Activated naive CD4-positive, alpha-beta T cell treated with anti-CD3 and anti-CD28 coated beads, Interleukin-2, amount 50 U/mL, for 72 hours (primary cell): ENCODE data around the gene RFX2. TPM values are rescaled to one million over a fixed set of nuclear protein-coding genes. Genes with fewer than 3 reads are reported as not detected.

Experiments used
- ATAC-seq, 2 donors: fragments of 150-1000 bp; cut with Tn5 transposase; 2 replicates each; pipeline ENCODE4 v1.10.0; 2021; ENCODE audit warnings: mild to moderate bottlenecking in 2 of 2, moderate library complexity in 2 of 2
- DNase-seq, 2 donors: peaks; one replicate each; pipeline ENCODE4 v3.0.0; 2021 to 2022; ENCODE audit warnings: low spot score in 2 of 2
- H3K27ac Mint-ChIP-seq, 2 donors: one replicate each; pipeline ENCODE4 v1.8.0; 2022; ENCODE audit warnings: mild to moderate bottlenecking in 2 of 2, mixed read lengths in 2 of 2
- H3K36me3 Mint-ChIP-seq, 2 donors: one replicate each; pipeline ENCODE4 v1.8.0; 2022; ENCODE audit warnings: mixed read lengths in 2 of 2
- H3K9me3 Mint-ChIP-seq, 2 donors: one replicate each; pipeline ENCODE4 v1.8.0; 2022; ENCODE audit warnings: mixed read lengths in 2 of 2
- total RNA-seq, 2 donors: library from RNA; stranded (reverse); gene quantifications; one replicate each; pipeline ENCODE4 v1.2.3, GENCODE V29; 2022

Gene RFX2
- total RNA-seq, 2 donors from 2014 or later: 11.2 to 13.8 TPM

DNA sequence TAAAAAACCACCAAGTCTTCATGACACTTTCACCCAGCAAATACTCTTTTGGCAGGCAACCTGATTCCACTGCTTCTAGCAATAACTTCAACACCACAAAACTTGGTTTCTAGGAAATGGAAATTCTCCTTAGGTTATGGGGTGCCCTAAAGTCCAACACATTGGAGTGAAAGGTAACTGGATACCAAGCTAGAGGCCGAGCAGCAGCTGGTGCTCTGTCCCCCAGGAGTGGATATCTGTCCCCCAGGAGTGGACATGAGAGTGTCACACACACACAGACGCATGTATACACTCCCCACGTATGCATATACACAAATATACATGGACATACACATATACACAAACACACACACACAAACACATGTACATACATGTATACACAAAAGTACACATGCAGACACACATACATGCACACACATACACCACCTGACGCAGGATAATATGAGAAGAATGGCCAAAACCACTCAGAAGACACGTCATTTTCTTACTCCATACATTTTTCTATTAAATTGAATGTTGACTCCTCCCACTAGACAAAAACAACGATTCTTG lies 50.8 kb downstream of the RFX2 start:
- no peaks in the 10 kb centered on the region for H3K36me3 Mint-ChIP-seq
- H3K27ac Mint-ChIP-seq: no peak overlapping the region
- DNase-seq (no peak), ATAC-seq (no peak)
- H3K9me3 Mint-ChIP-seq: no peaks in the 10 kb centered on the region

DNA sequence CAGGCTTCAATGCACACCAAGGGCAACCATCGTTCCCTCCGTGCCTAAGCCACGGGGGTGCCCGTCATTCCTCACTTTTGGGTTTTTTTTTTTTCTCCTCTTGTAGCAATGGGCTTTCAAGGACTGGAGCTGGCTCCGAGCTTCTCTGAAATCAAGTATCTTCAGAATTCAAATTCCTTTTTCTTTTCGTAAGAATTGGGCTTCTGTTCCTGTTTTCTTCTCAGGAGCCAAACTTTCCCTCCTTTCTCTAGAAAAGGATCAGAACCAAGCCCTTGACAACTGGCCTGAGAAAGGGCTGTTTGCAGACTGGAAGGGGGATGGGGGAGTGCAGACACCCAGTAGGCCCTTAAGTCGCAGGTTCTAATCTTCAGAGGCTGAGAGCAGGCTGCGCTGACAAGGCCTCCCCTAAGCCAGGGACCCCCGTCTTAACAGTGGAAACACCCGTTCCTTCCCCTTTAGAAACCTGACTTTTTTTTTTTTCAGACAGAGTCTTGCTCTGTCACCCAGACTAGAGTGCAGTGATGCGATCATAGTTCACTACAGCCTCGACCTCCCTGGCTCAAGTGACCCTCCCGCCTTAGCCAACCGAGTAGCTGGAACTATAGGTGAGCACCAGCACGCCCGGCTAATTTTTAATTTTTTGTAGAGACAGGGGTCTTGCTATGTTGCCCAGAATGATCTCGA lies 51.6 kb downstream of the RFX2 start:
- H3K36me3 Mint-ChIP-seq: no peaks in the 10 kb centered on the region
- H3K27ac Mint-ChIP-seq: no peak overlapping the region
- no peaks in the 10 kb centered on the region for H3K9me3 Mint-ChIP-seq
- no peak for ATAC-seq
- DNase-seq: no peak

DNA sequence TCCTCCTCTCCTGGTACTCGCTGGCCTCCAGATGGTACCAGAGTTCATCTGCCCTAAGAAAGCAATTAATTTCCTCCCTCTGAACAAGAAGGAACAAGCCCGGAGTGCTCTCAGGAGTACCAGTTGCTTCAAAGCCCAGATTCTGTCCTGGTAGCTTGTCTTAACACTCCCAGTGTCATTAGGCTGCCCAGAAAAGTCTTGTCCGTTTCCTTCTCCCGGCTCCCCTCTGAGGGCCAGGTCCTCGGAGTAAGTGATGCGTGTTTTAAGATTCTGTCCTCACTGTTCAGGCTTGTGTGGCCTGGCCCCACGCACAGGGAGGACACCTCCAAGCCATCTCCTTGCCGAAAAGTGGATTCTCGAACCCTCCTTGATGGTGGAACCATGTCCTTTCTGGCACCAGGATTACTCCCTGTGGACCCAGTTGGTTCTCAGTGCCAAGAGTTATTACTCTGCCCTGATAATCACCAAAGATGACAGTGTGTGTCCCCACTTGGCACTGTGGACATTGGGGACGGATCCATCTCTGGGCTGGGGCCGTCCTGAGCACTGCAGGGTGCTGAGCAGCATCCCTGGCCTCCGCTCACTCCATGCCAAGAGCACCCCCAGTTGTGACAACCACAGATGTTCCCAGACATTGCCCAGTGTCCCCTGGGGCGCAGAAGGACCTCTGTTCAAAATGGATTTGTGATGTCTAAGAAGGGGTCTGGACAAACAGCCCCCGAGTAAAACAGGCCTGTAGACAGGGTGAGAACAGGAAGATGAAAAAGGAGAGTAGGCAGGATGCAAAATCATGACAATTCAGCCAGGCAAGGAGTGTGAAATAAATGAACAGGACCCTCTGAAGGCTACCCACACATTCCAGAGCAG lies 52.4 kb downstream of the RFX2 start:
- ATAC-seq (no peak), DNase-seq (no peak)
- Mint-ChIP-seq H3K9me3 (no peaks in the 10 kb centered on the region), H3K36me3 (no peaks in the 10 kb centered on the region), H3K27ac (peak overlapping the region in 1 of 2 donors; percentile 49)

DNA sequence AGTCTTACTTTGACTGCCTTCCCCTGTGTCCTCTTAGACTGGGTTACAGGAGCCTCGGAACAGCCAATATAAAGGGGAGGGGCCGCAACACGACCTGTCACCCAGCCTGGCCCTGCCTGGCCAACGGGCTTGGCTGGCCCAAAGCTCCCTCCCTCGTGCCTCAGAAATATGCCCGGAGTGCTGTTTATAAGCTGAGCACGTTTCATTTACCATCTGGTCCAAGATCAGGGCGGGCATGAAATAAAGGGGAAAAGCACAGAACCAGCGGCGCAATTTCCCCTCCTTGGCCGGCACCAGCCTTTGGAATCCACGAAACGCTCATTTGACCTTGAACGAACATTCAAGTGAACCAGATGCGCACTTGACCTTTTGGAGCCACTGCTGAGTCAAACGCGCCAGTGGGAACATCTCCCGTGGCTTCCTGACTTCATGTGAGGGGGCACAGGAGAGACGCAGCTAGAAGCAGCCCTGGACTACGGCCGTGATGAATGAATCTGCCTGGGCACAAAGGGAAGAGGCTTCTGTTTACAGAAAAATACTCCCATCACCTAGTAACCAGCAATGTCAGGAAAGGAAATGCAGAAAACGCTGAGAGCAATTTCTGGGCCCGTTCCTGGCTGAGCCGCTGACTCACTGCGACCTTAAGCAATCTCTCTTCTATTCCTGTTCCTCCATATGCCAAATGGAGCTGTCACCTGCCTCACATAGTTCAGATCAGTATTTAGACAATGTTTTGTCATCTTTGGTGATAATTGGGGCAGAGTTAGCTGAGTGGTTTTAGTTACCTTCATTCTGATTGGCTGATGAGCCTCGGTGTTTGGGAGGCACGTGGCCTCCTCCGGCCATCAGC lies 53.3 kb downstream of the RFX2 start:
- Mint-ChIP-seq H3K9me3 (no peaks in the 10 kb centered on the region), H3K27ac (peak overlapping the region in 1 of 2 donors; percentile 72), H3K36me3 (no peaks in the 10 kb centered on the region)
- ATAC-seq (peak; percentile 51), DNase-seq (no peak)

DNA sequence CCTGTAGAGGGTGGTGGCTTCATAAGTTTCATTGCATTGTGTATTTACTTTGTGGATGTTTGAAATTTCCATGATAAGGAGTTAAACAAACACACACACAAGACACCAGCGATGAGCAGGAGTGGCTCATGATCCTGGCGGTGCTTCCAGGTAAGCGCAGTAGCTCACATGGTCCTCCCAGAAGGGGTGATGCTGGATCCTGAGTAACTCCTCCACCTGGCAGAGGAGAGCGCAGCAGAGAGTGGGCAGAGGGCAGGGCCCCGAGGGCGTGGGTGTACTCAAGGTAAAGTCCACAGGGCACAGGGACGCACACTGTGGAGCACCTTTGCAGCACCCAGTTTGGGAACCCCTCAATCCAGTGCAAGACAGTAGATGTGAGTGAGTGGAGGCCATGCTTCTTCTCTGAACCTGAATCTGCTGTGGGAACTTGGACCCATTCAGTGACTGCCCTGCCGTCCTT lies 54.0 kb downstream of the RFX2 start:
- H3K36me3 Mint-ChIP-seq: no peaks in the 10 kb centered on the region
- H3K27ac Mint-ChIP-seq: peak overlapping the region; percentile 72
- no peaks in the 10 kb centered on the region for H3K9me3 Mint-ChIP-seq
- DNase-seq (no peak), ATAC-seq (no peak)

DNA sequence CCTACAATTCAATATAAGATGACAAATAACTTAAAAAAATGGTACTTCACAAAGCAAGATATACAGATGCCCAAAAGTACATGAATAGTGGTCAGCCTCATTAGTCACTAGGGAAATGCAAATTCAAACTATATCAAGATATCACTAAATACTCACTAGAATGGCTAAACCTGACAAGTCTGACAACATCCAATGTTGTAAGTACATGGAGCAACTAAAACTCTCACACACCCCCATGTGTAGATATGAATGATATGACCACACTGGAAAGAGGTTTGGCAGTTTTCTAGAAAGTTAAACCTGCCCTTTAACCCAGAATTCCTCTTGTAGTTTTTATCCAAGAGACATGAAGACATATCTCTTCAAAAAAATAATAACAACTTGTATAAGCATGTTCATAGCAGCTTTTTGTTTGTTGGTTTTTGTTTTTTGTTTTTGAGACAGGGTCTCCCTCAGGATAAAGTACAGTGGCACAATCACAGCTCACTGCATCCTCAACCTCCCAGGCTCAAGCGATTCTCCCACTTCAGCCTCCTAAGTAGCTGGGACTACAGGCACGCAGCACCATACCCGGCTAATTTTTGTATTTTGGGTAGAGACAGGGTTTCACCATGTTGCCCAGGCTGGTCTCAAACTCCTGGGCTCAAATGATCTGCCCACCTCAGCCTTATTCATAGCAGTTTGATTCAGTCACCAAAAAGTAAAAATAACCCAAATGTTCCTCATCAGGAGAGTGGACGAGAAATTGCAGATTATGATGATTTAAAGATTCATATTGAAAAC lies 55.1 kb downstream of the RFX2 start:
- DNase-seq: no peak
- no peaks in the 10 kb centered on the region for H3K9me3 Mint-ChIP-seq
- H3K27ac Mint-ChIP-seq: no peak overlapping the region
- no peak for ATAC-seq
- no peaks in the 10 kb centered on the region for H3K36me3 Mint-ChIP-seq

DNA sequence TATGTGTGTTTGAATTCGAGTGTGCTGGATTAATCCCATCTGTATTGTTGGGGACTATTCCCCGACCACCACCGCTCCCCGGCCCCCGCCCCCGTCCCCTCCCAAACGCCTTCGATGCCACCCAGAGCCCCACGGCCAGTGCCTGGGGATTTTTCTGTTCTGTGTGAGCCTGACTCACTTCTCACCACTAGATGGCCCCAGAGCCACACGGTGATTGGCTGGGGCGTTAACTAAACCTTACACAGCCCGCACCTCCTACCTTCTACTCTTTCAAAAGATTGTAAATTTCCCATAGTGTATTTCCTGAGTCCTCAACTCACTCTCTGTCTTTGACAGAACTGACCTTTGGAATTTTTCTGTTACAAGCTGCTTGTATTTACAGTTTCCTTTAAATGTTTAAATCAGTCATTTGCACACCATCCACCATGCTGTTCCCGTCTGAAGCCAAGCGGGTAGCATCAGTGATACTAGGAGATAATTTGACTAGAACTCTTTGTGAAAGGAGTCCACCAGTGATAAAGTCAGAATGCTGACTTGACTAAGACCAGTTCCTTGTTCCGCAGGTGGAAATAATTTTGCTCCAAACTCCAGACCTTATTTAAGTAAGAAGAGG lies 61.4 kb downstream of the RFX2 start:
- ATAC-seq: peak; percentile 99 to 100
- Mint-ChIP-seq H3K9me3 (no peaks in the 10 kb centered on the region), H3K27ac (no peak overlapping the region), H3K36me3 (no peaks in the 10 kb centered on the region)
- peak; percentile 69 to 78 for DNase-seq

DNA sequence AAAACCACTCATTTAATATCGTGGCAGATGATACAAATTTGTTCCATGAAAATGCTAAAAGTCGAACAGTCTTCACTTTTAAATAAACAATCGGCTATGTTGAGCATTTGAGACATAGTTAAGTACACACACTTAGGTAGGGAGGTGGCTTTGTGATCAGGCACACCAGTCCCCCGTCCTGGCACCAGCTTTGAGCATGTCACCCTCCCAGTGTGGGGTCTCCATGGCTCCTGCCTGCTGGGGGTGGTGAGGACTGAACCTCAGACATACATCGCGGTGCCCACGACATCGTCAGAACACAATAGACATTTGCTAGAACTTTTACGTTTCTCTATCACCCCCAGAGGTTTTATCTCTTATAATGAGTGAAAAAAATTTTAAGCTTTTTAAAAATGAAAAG lies 62.0 kb downstream of the RFX2 start:
- Mint-ChIP-seq H3K36me3 (no peaks in the 10 kb centered on the region), H3K9me3 (no peaks in the 10 kb centered on the region), H3K27ac (no peak overlapping the region)
- no peak for ATAC-seq
- peak in 1 of 2 donors; percentile 20 for DNase-seq

DNA sequence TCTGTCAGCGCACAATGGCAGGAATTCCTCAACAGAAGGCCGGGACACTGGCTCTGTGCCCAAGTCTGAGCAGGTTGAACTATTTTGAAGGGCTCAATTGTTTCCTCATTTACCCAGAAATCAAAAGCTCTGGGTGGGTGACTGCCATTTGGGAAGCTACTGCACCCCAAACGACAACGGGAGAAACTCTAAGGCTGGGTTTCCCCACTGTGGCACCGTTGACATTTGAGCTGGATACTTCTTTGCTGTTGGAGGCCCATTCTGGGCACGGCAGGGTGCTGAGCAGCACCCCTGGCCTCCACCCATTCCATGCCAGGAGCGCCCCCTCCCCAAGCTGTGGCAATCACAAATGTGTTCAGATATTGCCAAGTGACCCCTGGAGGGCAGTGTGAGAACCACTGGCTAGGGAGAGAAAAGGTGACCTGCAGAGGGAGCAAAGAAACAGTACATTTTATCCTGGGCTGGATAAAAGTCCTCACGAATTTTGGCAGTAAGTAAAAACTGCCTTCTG lies 62.5 kb downstream of the RFX2 start:
- ATAC-seq: no peak
- Mint-ChIP-seq H3K36me3 (no peaks in the 10 kb centered on the region), H3K27ac (no peak overlapping the region), H3K9me3 (no peaks in the 10 kb centered on the region)
- DNase-seq: no peak

DNA sequence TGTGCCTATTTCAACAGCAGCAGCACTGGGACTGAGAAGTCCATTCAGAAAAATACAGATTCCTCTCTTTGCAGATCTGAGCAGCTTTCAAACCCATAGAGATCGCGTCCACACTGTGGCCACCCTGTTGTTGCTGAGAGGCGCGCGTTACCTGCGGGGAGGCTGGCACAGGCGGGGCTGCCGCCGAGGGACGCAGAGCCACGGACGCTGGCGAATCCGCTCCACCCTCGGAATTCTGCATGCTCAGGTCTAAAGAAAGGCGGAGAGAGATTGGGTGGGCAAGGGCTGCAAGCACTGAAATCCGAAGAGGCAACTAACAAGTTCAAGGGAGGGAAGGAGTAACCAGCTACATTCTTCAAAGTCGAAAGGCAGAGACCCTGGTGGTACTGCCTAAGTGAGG lies 63.0 kb downstream of the RFX2 start:
- Mint-ChIP-seq H3K27ac (no peak overlapping the region), H3K9me3 (no peaks in the 10 kb centered on the region), H3K36me3 (peaks cover 0 to 3% of the 10 kb centered on the region in 2 donors)
- no peak for ATAC-seq
- DNase-seq: no peak

DNA sequence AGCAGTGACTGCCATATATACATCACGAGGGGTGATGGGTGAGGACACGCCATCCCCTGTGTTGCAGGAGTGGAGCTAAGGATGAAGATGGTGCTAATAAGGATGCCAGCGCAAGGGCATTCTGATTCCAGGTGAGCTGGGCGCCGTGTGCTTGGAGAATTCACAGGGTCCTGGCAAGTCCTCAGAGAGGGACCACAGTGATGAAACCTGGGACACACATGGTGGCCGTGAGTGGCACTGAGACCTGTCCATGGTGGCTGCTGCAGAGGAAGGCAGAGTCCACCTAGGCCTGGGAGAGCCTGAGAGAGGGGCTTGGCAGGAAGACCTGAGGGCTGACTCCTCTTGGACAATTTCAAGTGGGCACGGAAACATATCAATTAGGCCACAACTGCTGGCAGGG lies 65.2 kb downstream of the RFX2 start:
- peak in 1 of 2 donors; percentile 33 for DNase-seq
- Mint-ChIP-seq H3K36me3 (peaks cover 0 to 4% of the 10 kb centered on the region in 2 donors), H3K27ac (no peak overlapping the region), H3K9me3 (no peaks in the 10 kb centered on the region)
- ATAC-seq: no peak

DNA sequence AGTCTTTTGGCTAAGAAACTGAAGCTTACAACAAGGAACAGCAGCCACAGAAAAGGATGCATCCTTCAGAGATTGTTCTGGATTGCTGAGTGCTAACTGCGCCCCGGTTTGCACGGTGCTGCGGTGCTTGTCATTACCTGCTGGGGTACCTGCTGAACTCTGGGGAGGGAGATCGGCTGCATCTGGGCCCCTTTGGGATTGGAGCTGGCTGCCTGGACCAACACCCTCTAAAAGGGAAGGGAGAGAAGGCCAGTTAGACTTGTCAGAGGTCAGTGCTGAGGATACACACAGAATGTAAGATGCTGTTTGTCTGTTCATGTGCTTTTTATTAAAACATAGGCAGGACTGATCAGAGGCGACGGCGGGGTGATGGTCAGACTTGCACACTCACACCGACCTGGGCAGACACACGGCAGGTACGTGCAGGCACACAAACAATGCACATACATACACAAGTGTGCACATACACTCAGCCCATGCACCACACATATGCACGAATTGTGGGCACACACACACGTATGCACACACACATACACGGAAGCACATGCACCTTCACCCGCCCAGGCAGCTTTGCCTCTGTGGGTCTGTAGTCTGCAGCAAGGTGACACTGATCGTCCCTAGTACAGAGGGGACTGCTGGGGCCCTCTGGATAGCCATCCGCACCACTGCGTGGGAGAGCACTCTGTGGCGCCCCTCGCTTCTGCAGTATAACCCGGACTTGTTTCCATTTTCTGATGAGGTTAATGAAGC lies 66.1 kb downstream of the RFX2 start:
- no peak for ATAC-seq
- peaks cover 0 to 8% of the 10 kb centered on the region in 2 donors for H3K36me3 Mint-ChIP-seq
- no peaks in the 10 kb centered on the region for H3K9me3 Mint-ChIP-seq
- H3K27ac Mint-ChIP-seq: no peak overlapping the region
- DNase-seq: peak in 1 of 2 donors; percentile 31

DNA sequence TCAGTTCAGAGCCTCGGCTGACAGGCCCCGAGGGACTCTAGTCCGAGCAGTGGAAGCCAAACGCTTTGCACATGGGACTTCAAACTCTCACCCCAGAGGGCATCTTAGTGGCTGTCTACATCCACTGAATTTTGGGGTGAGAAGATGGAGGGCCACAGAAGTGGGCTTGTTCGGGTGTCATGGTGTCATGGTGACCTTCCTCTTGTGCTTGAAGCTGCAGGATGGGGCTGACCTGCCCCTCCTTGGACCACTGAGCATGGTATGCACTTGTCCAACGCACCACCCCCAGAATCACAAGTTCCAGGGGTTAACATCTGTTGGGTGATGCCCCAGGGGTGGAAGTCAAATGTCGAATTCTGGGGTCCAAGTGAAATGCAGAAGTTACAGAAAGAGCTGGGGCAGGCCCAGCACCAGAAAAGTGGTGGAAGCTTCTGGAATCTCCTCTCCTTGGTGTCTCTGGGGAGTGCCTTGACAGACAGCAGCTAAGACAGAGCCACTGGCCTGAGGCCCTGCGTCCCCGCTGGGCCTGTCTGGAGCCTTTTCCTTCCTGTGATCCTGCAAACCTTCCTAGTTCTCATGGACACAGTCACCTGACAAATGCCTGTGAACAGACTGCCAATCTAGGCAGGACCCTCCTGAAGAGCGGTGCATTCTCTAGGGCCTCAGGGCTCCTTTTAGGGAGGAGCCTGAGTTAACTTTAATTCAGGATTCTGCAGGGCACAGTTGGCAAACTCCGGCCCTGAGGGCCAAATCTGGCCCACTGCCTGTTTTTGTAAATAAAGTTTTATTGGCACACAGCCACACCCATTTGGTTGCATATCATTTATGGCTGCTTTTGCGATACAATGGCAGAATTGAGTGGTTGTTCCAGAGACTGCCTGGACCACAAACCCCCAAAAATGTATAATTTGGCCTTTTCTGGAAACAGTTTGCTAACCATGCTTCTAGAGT lies 67.2 kb downstream of the RFX2 start:
- peak in 1 of 2 donors; percentile 30 for DNase-seq
- no peak for ATAC-seq
- no peaks in the 10 kb centered on the region for H3K9me3 Mint-ChIP-seq
- no peak overlapping the region for H3K27ac Mint-ChIP-seq
- H3K36me3 Mint-ChIP-seq: peaks cover 0 to 10% of the 10 kb centered on the region in 2 donors

DNA sequence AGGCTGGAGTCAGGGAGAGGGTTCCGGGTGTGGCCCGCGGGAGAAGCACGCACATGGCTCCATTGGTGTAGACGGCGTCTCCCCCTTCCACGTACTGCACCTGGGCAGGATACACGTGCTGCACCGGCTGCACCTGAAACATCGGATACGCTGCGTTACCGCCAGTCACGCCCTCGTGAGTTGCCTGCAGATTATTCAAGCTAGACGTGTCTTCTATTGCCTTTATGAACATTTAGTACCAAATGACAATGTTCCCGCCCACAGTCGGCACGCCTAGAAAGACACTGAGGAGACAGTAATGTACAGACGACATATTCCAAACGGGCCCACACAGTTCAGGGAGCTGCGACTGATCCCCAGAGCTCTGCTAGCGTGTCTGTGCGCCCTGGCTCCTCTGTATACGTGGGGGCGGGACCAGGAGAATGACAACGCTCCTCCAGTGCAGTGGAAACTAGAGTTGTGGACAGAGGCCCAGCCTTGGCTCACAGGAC lies 68.3 kb downstream of the RFX2 start:
- ATAC-seq (no peak), DNase-seq (peak in 1 of 2 donors; percentile 42)
- H3K27ac Mint-ChIP-seq: peak overlapping the region in 1 of 2 donors; percentile 26
- H3K36me3 Mint-ChIP-seq: peaks cover 0 to 16% of the 10 kb centered on the region in 2 donors
- H3K9me3 Mint-ChIP-seq: no peaks in the 10 kb centered on the region
